ENCODE data around the gene IFT20.

IFT20 gene

DNA sequence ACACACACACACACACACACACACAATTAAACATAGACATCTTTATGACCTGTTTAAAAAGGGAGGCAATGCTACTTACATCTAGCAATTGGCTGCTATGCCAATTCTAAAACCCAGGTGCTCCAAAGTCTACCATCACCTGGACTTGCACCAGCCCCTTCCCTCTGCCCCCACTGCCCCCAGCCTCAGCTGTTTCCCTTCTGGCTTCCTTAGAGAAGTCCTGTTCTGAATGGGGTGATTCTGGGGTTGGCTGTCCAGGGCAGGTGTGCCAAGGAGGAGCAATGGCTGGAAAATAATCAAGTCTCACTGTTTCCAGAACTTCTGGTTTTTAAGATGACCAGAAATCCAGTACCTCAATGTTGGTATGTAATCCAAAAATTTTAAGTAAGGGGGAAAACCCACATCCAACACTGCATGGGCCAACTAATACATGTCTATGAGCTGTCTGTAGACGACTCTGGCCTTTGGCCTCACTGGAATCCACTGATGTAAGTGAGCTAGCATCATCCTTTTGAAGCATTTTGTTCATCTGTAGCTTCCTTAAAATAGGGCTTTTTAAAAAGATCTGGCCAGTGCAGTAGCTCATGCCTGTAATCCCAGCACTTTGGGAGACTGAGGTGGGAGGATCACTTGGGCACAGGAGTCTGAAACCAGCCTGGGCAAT, 2.1 kb downstream of the IFT20 start:
- no peak for DNase-seq (ENCODE audit: low spot score)
- TF ChIP-seq, protein P1, sequence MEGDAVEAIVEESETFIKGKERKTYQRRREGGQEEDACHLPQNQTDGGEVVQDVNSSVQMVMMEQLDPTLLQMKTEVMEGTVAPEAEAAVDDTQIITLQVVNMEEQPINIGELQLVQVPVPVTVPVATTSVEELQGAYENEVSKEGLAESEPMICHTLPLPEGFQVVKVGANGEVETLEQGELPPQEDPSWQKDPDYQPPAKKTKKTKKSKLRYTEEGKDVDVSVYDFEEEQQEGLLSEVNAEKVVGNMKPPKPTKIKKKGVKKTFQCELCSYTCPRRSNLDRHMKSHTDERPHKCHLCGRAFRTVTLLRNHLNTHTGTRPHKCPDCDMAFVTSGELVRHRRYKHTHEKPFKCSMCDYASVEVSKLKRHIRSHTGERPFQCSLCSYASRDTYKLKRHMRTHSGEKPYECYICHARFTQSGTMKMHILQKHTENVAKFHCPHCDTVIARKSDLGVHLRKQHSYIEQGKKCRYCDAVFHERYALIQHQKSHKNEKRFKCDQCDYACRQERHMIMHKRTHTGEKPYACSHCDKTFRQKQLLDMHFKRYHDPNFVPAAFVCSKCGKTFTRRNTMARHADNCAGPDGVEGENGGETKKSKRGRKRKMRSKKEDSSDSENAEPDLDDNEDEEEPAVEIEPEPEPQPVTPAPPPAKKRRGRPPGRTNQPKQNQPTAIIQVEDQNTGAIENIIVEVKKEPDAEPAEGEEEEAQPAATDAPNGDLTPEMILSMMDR (IDR thresholded peaks at IDR 0.05; ENCODE audit: extremely low read depth, missing control alignments): no peak

DNA sequence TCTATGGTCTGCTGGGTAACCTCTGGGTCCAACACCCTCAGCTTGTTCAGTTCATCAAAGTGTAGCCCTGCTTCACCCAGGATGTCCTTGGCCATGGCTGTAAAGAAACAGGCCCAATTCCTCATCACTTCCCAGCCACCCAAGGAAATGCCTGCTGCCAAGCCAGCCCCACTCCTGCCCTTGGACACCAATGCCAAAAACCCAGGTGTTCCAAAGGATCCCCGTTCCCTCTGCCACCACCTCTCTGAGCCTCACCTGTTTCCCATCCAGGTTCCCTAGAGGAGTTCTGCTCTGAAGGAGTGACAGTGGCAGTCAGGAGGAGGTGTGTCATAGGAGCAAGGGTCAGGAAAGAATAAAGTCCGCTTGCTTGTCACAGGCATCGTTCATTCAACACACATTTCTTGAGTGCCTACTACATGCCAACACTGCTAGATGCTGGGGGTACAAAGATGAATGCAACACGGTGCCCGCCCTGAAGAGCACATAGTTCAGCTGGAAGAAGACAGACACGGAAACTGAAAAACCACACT, 3.3 kb downstream of the IFT20 start:
- TF ChIP-seq, protein P1 (IDR thresholded peaks at IDR 0.05; ENCODE audit: extremely low read depth, missing control alignments): no peak
- DNase-seq (ENCODE audit: low spot score): no peak

DNA sequence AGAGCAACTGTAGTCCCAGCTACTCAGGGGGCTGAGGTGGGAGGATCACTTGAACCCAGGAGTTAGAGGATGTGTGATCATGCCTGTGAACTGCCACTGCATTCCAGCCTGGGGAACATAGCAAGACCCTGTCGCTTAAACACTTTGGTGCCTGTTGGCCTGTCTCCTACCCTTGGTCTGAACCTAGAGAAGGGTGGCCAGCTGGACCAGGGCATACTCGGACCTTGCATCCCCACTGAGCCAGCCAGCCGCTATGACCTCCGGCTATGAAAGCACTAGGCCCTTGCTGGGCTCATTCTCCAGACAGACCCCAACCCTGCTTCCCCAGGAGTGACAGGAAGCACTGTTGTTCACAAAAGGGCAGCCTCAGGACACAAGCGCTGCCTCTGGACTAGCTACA, 4.6 kb downstream of the IFT20 start:
- TF ChIP-seq, protein P1 (IDR thresholded peaks at IDR 0.05; ENCODE audit: extremely low read depth, missing control alignments): no peak
- DNase-seq (ENCODE audit: low spot score): no peak

DNA sequence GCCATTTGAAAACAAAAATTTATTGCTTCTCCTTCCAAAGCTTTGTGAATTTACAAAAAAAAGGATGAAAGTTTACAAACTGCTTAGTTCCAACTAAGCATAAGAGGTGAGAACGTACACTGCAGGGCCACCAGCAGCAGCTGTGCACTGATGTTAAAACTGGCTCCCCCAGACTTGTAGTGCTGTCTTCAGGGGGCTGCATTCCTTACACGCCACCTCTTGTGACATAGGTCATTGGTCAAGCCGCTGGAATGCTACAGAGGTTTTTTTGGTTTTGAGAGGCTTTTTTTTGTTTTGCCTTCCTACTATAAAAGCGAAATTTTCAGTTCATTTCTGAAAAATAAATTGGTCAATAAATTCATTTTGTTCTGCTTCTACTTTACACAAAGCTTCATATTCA, 6.9 kb downstream of the IFT20 start:
- TF ChIP-seq, protein P1 (IDR thresholded peaks at IDR 0.05; ENCODE audit: extremely low read depth, missing control alignments): no peak
- DNase-seq (ENCODE audit: low spot score): no peak

DNA sequence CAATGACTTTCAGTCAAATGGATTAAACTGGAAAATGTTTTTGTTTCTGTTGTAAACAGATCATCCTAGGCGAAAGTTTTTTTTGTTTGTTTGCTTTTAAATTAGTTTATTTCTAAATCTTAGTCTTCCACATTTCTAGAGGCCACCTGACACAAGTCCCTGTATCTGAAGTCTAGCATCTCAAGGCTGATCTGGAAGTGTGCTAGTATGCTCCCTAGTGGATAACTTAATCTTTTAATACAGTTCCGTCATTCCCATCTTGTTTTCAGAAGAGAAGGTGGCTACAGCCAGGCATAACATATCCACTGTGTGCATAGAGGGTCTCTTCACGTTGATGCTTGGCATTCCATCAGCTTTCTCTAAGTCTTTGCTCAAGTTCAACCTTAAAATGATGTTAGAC, 7.6 kb downstream of the IFT20 start:
- DNase-seq (ENCODE audit: low spot score): no peak
- TF ChIP-seq, protein P1 (IDR thresholded peaks at IDR 0.05; ENCODE audit: extremely low read depth, missing control alignments): no peak

DNA sequence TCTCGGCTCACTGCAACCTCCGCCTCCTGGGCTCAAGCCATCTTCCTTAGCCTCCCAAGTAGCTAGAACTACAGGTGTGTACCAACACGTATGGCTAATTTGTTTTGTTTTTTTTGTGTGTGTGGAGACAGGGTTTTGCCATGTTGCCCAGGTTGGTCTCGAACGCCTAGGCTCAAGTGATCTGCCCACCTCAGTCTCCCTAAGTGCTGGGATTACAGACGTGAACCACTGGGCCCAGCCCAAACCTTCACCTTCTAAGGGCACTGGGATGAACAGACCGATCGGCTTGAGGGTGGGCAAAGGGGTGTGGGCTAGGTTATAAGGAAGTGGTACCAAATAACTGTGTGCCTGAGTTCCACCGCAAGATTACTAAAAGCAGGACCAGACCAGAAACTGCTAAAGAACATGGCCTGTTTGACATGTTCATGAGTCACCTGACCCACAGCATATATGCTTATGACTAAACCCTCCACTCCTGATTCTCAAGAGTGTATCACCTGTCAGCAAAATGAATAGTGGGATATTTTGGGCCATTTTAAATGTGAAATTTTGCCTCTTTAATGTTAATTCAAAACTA, 8.2 kb downstream of the IFT20 start:
- TF ChIP-seq, protein P1 (IDR thresholded peaks at IDR 0.05; ENCODE audit: extremely low read depth, missing control alignments): no peak
- DNase-seq (ENCODE audit: low spot score): peak; percentile 38

DNA sequence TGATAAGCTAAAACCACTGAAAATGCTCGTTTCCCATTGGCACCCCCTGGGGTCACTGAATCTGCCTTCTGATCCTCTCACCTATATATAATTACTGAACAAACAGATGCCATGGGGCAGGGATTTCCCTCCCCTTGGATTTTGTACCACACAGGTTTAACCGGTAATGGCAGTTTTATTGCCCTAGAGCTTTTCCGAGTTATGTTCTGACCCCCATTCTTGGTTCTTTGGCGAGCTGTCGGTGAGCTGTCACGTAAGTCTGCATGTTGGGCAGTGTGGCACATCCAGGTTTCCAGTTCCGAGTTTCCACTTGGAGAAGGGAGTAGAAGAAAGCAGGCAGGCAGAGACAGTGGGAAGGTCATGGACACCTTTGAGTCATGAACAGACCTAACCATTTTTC, 9.2 kb downstream of the IFT20 start:
- DNase-seq (ENCODE audit: low spot score): no peak
- TF ChIP-seq, protein P1 (IDR thresholded peaks at IDR 0.05; ENCODE audit: extremely low read depth, missing control alignments): no peak

Measured in GM20000 (cell line).